Measurements from ENCODE around the gene SIAH2. TPM values are rescaled to one million over a fixed set of nuclear protein-coding genes. Genes with fewer than 3 reads are reported as not detected.
A peak's percentile ranks its signal among the peaks of the same experiment; 100 is the strongest.

Gene SIAH2
- total RNA-seq, 6 experiments from 2014 or later: 20.5 to 53.0 (median 36.5) TPM

DNA sequence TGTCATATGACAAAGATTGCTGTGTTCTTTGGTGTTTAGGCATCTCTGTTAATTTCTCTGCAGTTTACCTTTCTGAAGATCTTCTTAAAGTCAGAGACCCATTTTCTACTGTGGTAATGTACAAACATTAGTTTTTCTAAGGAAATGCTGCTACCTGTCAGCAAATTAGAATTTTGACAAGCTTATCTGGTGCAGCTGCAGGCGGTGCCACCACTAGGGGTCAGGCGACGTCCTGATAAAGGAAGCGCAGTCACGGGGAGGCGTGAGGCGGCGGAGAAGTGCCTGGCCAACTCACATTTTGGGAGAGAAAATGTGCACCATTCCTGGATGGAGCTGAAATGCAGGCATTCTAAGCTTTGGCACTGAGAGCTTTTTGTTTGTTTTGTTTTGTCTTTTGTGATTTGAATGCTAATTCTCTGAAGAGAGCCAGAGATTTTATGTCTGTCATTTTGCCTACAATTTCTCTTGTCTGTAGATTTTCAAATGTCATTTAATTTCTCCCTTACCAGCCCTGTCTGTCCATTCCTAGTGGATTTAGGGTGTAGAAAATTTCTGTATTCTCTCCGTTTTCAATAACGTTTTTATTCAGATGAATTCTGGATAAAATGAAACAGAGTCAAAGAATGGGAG, 24.9 kb upstream of the SIAH2 start:
- 2% methylated on average over 9 of the region's 10 CpGs for WGBS (ENCODE audit: insufficient coverage, low coverage, low lambda C conversion rate, missing lambda C conversion rate)
- DNase-seq: peak; percentile 88 to 93 (median 90)
- H3K27ac ChIP-seq: no peak overlapping the region
- H3K27me3 ChIP-seq: no peaks in the 10 kb centered on the region
- peak; percentile 96 to 99 (median 99) for ATAC-seq
- no peaks in the 10 kb centered on the region for H3K36me3 ChIP-seq
- H3K4me3 ChIP-seq: no peak overlapping the region
- H3K4me1 ChIP-seq: peaks cover 0 to 3% (median 0%) of the 10 kb centered on the region in 4 donors
- no peaks in the 10 kb centered on the region for H3K9me3 ChIP-seq
- TF ChIP-seq, protein P1, sequence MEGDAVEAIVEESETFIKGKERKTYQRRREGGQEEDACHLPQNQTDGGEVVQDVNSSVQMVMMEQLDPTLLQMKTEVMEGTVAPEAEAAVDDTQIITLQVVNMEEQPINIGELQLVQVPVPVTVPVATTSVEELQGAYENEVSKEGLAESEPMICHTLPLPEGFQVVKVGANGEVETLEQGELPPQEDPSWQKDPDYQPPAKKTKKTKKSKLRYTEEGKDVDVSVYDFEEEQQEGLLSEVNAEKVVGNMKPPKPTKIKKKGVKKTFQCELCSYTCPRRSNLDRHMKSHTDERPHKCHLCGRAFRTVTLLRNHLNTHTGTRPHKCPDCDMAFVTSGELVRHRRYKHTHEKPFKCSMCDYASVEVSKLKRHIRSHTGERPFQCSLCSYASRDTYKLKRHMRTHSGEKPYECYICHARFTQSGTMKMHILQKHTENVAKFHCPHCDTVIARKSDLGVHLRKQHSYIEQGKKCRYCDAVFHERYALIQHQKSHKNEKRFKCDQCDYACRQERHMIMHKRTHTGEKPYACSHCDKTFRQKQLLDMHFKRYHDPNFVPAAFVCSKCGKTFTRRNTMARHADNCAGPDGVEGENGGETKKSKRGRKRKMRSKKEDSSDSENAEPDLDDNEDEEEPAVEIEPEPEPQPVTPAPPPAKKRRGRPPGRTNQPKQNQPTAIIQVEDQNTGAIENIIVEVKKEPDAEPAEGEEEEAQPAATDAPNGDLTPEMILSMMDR (IDR thresholded peaks at IDR 0.05): peak in 3 of 4 donors; percentile 85 to 96 (median 96)
- TF ChIP-seq POLR2A (IDR thresholded peaks at IDR 0.05): no peak
- intact Hi-C loops (cut with DNase I): loop anchor here (10.0 kb wide), 2 partner anchors 63 to 77 kb away; no protein-coding TSS in a partner anchor

- H3K4me3 ChIP-seq: no peak overlapping the region
- DNase-seq: no peak
- no peak for ATAC-seq
- no peaks in the 10 kb centered on the region for H3K27me3 ChIP-seq
- no peaks in the 10 kb centered on the region for H3K36me3 ChIP-seq
- H3K4me1 ChIP-seq: peaks cover 0 to 3% (median 0%) of the 10 kb centered on the region in 4 donors
- TF ChIP-seq POLR2A (IDR thresholded peaks at IDR 0.05): no peak
- TF ChIP-seq, protein P1 (IDR thresholded peaks at IDR 0.05): no peak
- no peak overlapping the region for H3K27ac ChIP-seq
- H3K9me3 ChIP-seq: no peaks in the 10 kb centered on the region
- intact Hi-C loops (cut with DNase I): loop anchor here (10.0 kb wide), 2 partner anchors 62 to 78 kb away; no protein-coding TSS in a partner anchor
These were observed 23.8 kb upstream of the SIAH2 start for GRCh38 chr3:150786791-150787190.

DNA sequence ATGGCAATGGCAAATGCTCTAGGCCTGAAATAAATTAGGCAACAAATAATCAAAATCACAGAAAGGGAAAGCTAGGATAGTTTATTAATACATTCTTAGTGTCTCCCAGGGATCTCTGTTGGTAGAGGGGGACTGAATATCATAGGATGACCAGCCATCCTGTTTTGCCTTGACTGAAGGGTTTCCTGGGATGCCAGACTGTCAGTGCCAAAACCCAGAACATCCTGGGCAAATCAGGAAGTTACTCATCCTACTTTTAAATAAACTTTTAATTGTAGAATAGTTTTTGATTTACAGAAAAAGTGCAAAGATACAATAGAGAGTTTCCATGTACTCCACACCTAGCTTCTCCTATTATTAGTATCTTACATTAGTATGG, 21.8 kb upstream of the SIAH2 start:
- H3K36me3 ChIP-seq: no peaks in the 10 kb centered on the region
- TF ChIP-seq, protein P1 (IDR thresholded peaks at IDR 0.05): no peak
- TF ChIP-seq POLR2A (IDR thresholded peaks at IDR 0.05): no peak
- DNase-seq: no peak
- peaks cover 0 to 3% (median 0%) of the 10 kb centered on the region in 4 donors for H3K4me1 ChIP-seq
- no peak overlapping the region for H3K4me3 ChIP-seq
- H3K9me3 ChIP-seq: no peaks in the 10 kb centered on the region
- no peaks in the 10 kb centered on the region for H3K27me3 ChIP-seq
- intact Hi-C loops (cut with DNase I): loop anchor here (10.0 kb wide), 2 partner anchors 60 to 80 kb away; no protein-coding TSS in a partner anchor
- ATAC-seq: no peak
- H3K27ac ChIP-seq: no peak overlapping the region

DNA sequence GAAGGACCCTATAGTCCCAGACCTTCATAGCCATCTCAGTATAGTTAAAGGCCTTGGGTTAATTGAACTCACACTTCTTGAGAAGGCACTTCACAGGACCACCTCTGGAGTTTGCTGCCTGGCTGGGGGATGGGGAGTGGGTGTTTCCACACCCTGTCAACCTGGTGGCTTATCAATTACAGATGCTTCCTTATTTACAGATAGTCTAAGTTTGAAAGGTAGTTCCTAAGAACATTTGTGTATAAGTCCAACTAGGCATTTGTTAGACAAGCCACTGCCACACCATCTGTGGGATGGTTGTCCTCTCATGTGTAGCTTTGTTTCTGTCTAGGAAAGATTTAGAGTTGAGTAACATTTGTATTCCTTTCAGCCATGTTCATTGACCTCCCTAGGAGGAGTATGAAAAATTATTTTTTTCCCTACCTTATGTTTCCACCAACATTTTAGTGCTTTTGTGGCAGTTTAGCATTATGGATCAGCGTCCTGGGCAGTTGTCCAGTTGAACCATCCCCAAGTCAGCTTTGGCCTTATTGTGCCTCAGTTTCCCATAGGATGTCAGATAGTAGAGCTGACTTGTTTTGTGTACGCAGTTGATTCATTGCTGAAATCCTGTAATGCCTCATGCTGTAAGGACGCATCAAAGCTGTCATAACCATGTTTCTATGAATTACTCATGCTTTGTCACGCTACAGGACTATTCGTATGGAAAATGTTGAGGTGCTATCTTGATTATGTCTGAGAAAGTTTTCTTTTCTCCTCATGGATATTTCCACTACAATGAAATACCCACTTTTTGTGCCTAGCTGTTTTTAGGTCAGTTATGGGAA, 21.2 kb upstream of the SIAH2 start:
- Histone ChIP-seq H3K27ac (no peak overlapping the region), H3K27me3 (no peaks in the 10 kb centered on the region), H3K4me3 (no peak overlapping the region), H3K36me3 (no peaks in the 10 kb centered on the region), H3K9me3 (no peaks in the 10 kb centered on the region), H3K4me1 (peaks cover 0 to 3% (median 0%) of the 10 kb centered on the region in 4 donors)
- intact Hi-C loops (cut with DNase I): loop anchor here (10.0 kb wide), 2 partner anchors 59 to 81 kb away; no protein-coding TSS in a partner anchor
- ATAC-seq (no peak), DNase-seq (no peak)
- TF ChIP-seq POLR2A (IDR thresholded peaks at IDR 0.05): no peak
- TF ChIP-seq, protein P1 (IDR thresholded peaks at IDR 0.05): no peak
- WGBS (ENCODE audit: insufficient coverage, low coverage, low lambda C conversion rate, missing lambda C conversion rate): 93% methylated on average over 5 of the region's 5 CpGs

Data from right lobe of liver (tissue), 6 donors.